Activated CD8-positive, alpha-beta memory T cell treated with anti-CD3 and anti-CD28 coated beads, Interleukin-2, amount 50 U/mL, for 1 hour (primary cell): Measurements from ENCODE around the gene ZCCHC2.

Experiments used
- DNase-seq: peaks from one replicate; pipeline ENCODE4 v3.0.0-alpha.2; 2020; ENCODE audit errors: extremely low read depth

Gene ZCCHC2

DNA sequence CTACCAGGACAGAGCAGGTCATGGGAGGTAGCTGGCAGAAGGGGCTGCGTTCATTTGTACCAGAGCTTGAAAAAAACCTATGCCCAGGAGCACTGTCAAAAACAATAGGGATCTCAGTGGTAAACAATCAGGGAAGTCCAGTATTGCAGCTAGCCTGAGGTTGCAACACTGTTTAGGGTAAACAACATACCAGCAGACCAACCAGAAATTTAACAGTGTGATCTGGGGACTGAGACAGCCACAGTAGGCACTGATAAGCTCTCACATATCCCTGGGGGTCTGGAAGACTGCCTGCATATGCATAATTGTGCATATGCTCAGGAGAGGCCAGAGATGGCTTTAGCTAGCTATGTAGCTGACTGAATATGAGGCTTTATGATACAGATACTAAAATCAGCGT is 12.0 kb upstream of the ZCCHC2 start:
- no peak for DNase-seq

- DNase-seq: no peak
Observed at GRCh38 chr18:62512532-62512931, 10.3 kb upstream of the ZCCHC2 start.

GRCh38 chr18:62512996-62513395 is 9.8 kb upstream of the ZCCHC2 start:
- no peak for DNase-seq

DNA sequence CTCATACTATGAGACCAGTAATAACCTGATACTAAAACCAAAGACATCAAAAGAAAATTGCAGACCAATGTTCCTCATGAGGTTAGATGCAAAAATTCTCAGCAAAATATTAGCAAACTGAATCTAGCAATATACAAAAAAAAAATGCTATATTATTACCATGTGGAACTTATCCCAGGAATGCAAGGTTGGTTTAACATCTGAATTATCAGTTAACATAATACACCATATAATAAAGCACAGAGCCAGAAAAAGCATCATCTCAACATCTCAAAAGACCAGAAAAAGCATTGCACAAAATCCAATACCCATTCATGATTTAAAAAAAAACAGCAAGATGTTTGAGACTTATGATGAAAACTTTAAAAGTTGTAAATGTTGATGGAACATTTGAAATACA is 8.3 kb upstream of the ZCCHC2 start:
- no peak for DNase-seq

- DNase-seq: no peak
Observed at GRCh38 chr18:62516242-62516641, 6.6 kb upstream of the ZCCHC2 start.

- no peak for DNase-seq
Observed at GRCh38 chr18:62518460-62519375, 4.1 kb upstream of the ZCCHC2 start.

GRCh38 chr18:62519684-62520083 is 3.1 kb upstream of the ZCCHC2 start:
- DNase-seq: no peak

DNA sequence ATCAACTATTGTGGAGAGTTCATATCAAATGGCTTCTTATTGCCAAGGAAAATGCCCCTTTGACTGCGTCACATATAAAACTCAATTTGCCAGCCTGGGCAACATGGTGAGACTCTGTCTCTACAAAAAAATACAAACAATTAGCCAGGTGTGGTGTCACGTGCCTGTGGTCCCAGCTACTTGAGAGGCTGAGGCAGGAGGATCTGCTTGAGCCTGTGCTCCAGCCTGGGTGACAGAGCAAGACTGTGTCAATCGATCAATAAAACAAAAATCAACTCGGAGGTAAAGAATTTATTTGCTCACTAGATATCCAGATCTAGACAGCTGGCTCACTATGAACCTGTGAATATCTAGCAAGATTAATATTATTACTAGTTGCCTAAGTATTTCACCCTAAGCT is 1.7 kb upstream of the ZCCHC2 start:
- no peak for DNase-seq

DNA sequence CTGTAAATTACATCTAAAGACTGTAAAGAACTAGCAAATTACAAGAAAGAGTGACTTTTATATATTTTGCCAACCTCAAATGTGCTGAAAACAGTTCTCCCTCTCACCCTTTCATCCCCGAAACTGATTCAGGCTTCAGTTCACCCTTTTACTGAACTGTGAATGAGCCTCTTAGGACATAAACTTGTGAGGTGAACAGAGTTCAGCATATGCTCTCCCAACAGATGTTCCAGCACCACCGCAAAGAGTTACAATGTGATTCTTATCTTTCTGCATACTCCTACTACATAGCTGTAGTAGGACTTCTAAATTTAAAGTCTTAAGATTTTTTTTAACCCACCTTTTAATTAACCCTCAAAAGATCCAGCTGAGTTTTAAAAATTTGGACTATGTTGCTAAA is 1.2 kb upstream of the ZCCHC2 start:
- no peak for DNase-seq

GRCh38 chr18:62522178-62522503 is 684 bp upstream of the ZCCHC2 start:
- DNase-seq: no peak

DNA sequence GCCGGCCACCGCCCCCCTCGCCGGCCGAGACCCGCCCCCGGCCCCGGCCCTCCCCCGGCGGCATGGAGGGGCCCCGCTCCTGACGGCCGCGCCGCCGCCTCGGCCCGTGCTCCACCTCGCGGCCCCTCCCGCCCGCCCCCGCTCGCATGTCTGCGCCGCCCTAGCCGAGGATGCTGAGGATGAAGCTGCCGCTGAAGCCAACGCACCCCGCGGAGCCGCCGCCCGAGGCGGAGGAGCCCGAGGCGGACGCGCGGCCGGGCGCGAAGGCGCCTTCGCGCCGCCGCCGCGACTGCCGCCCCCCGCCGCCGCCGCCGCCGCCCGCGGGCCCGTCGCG is 397 bp downstream of the ZCCHC2 start:
- DNase-seq: no peak

DNA sequence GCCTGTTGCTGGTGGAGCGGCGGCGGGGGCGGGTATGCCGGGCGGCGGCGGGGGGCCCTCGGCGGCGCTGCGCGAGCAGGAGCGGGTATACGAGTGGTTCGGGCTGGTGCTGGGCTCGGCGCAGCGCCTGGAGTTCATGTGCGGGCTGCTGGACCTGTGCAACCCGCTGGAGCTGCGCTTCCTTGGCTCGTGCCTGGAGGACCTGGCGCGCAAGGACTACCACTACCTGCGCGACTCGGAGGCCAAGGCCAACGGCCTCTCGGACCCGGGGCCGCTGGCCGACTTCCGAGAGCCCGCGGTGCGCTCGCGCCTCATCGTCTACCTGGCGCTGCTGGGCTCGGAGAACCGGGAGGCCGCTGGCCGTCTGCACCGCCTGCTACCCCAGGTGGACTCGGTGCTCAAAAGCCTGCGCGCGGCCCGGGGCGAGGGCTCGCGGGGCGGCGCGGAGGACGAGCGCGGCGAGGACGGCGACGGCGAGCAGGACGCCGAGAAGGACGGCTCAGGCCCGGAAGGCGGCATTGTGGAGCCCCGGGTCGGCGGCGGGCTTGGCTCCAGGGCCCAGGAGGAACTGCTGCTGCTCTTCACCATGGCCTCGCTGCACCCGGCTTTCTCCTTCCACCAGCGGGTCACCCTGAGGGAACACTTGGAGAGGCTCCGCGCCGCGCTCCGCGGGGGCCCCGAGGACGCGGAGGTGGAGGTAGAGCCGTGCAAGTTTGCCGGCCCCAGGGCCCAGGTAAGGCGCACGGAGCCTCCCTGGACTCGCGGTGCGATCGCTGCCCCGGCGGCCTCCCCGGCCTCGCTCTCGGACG is 1.0 kb downstream of the ZCCHC2 start:
- DNase-seq: no peak

GRCh38 chr18:62524440-62525200 is 1.8 kb downstream of the ZCCHC2 start:
- DNase-seq: no peak

GRCh38 chr18:62525608-62526007 is 2.8 kb downstream of the ZCCHC2 start:
- DNase-seq: no peak

DNA sequence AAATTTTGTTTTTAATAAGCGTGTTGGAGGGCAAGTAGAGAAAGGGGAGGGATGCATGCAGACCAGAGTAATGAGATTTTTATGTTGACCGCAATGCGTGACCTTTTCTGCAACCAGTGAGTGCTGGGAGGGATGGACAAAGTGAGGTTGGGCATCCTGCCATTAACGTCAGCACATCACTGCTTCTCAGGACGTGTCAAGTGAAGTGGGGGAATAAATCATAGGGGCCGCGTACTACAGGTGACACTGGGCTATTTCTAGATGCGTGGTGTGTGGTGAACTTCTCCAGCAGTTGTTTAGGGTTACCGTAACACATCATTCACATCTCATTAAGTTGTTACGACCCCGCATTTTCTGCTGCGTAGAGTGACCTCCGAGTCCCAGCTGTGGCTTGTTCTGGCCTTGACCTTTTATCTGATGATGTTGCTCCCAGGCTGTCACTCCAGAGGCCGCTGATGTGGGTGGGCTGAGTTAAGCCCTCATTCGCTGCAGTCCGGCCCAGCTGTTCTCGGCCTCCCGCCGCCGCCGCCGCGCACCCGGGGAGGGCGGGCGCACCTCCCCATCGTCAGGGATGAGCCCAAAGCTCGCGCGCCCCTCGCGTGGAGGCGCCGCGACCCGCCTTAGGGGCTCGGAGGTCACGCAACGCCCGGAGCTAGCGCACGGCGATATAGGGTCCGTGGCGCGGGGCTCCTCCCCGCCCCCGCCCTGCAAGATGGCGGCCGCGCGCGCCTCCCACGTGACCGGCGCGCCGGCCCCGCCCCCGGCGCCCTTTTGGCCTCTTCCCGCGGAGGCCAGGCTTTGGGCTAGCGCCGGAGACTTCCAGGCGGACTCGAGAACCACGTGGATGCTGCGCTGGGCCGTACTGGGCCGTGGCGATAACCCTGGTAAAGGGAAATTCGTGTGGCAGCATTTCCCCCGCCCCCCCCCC is 3.5 kb downstream of the ZCCHC2 start:
- no peak for DNase-seq

DNA sequence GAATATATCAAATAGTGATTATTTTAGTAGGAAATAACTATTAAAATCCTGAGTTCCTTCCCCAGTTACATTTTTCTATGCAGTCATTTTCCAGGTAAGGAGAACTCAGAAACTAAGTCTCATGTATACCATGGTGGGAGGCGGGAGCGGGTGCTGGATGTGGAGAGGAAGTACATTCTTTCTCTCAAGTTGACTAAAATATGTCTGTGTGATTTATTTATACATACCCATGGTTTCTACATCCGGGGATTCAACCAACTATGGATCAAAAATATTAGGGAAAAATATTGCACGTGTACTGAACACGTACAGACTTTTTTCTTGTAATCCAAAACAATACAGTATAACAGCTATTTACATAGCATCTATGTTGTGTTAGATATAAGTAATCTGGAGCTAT is 6.8 kb downstream of the ZCCHC2 start:
- DNase-seq: no peak

DNA sequence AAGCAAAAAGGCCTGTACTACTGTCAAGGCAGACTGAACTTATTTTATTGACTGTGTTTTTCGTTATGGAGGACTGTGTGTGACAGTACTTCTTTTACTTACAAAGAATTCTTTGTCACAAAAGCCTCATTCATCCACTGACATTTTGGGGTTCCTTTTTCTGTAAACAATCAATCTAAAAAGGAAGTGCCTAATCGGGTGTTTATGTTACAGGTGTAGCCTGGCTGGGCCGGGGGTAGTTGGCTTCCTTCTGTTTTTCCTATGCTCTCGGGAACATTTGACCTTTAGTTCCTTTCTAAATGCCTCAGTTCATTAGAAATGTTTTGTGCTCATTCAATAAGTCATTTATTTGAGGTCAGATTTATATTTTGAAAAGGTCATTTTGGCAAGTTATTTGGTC is 8.3 kb downstream of the ZCCHC2 start:
- DNase-seq: no peak

DNA sequence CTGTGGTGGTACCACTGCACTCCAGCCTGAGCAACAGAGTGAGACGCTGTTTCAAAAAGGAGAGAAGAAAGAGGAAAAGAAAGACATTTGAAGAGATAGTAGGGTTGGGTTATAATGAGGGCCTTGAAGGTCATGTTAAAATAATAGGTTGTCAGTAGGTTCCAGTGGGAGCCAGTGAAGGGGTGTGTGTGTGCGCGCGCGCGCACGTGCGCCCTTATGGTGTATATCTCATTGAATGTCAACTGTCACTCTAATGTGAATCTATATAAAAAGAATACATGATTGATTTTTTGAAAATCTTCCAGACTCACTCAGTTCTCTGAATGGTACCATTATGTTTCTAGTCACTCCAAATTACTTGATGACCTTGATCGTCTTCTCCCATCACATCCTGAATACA is 9.1 kb downstream of the ZCCHC2 start:
- DNase-seq: no peak

GRCh38 chr18:62536005-62536404 is 13.2 kb downstream of the ZCCHC2 start:
- DNase-seq: no peak

DNA sequence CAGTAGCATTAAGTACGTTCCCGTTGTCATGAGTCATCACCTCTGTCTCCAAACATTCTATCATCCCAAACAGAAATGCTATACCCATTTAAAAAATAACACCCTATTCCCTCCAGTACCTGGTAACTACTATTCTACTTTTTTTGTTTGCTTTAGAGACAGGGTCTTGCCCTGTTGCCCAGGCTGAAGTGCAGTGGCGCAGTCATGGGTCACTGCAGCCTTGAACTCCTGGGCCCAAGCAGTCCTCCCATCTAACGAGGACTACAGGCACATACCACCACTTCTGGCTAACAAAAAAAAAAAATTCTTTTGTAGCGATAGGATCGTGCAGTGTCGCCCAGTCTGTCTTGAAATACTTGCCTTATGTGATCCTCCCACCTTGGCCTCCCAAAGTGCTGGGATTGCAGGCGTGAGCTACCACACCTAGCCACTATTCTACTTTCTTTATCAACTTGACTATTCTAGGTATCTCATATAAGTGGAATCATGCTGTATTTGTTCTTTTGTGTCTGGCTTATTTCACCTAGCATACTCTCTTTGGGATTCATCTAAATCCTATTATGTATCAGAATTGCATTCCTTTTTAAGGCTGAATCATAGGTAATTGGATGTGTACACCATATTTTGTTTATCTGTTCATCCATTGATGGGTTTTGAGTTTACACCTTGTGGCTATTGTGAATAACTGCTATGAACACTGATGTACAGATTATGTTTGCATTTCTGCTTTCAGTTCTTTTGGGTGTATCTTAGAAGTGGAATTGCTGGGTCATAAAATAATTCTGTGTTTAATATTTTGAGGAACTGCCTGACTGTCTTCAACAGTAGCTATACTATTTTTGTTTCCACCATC is 14.4 kb downstream of the ZCCHC2 start:
- DNase-seq: no peak

- DNase-seq: no peak
Observed at GRCh38 chr18:62537946-62538345, 15.1 kb downstream of the ZCCHC2 start.
